Mesenchymal stem cell (in vitro differentiated cells and primary cell): ENCODE data around the gene SBNO2.

Source experiments
- DNase-seq: peaks from one replicate; pipeline ENCODE4 v3.0.0-alpha.2; 2013
- H2AFZ ChIP-seq: one replicate; pipeline ENCODE4 v1.6.1; 2013; ENCODE audit warnings: low read depth, mild to moderate bottlenecking, control low read depth, inconsistent platforms, low read length, moderate library complexity
- H2AK5ac ChIP-seq: 2 replicates; pipeline ENCODE4 v1.6.1; 2013; ENCODE audit warnings: low read length, moderate library complexity, mild to moderate bottlenecking, inconsistent platforms; ENCODE audit not compliant: severe bottlenecking
- H2BK120ac ChIP-seq: one replicate; pipeline ENCODE4 v1.6.1; 2013; ENCODE audit warnings: low read depth, mild to moderate bottlenecking, inconsistent platforms, low read length, moderate library complexity
- H2BK12ac ChIP-seq, 2 experiments: one replicate each; pipeline ENCODE4 v1.6.1; 2013; ENCODE audit warnings: inconsistent platforms in 2 of 2, low read length in 2 of 2, mild to moderate bottlenecking in 2 of 2, moderate library complexity in 2 of 2, control low read depth in 1 of 2
- H2BK15ac ChIP-seq: one replicate; pipeline ENCODE4 v1.6.1; 2013; ENCODE audit warnings: mild to moderate bottlenecking, low read depth, inconsistent platforms; ENCODE audit not compliant: poor library complexity, severe bottlenecking
- H2BK5ac ChIP-seq: 2 replicates; pipeline ENCODE4 v1.6.1; 2013; ENCODE audit warnings: low read depth, mild to moderate bottlenecking, low read length, control low read depth, inconsistent platforms; ENCODE audit not compliant: poor library complexity, severe bottlenecking
- H3K14ac ChIP-seq, 2 experiments: one replicate each; pipeline ENCODE4 v1.6.1; 2013; ENCODE audit warnings: inconsistent platforms in 2 of 2, low read length in 2 of 2, control low read depth in 1 of 2, mild to moderate bottlenecking in 1 of 2, moderate library complexity in 1 of 2
- H3K18ac ChIP-seq, 2 experiments: one replicate each; pipeline ENCODE4 v1.6.1; 2013; ENCODE audit warnings: inconsistent platforms in 2 of 2, low read length in 2 of 2, control low read depth in 1 of 2, low read depth in 1 of 2, mild to moderate bottlenecking in 1 of 2
- H3K23ac ChIP-seq, 2 experiments: one replicate each; pipeline ENCODE4 v1.6.1; 2013; ENCODE audit warnings: inconsistent platforms in 2 of 2, low read length in 2 of 2, mild to moderate bottlenecking in 2 of 2, moderate library complexity in 2 of 2, control low read depth in 1 of 2
- H3K27ac ChIP-seq: 2 replicates; pipeline ENCODE4 v1.5.1; 2013; ENCODE audit warnings: mild to moderate bottlenecking, moderate library complexity, low read length, control low read depth, inconsistent platforms; ENCODE audit not compliant: poor library complexity, severe bottlenecking
- H3K27me3 ChIP-seq, 2 experiments: 2 replicates each; pipeline versions ENCODE4 v1.6.1 to v1.7.0; 2013; ENCODE audit warnings: low read length in 2 of 2, mild to moderate bottlenecking in 2 of 2, moderate library complexity in 2 of 2, control low read depth in 1 of 2, inconsistent platforms in 1 of 2; ENCODE audit not compliant: control insufficient read depth in 1 of 2, insufficient read depth in 1 of 2
- H3K36me3 ChIP-seq, 2 experiments: 2 replicates each; pipeline versions ENCODE4 v1.6.1 to v1.7.0; 2013; ENCODE audit warnings: low read length in 2 of 2, control low read depth in 1 of 2, inconsistent platforms in 1 of 2, low read depth in 1 of 2, mild to moderate bottlenecking in 1 of 2; ENCODE audit not compliant: insufficient read depth in 2 of 2, control insufficient read depth in 1 of 2
- H3K4ac ChIP-seq, 2 experiments: one replicate each; pipeline ENCODE4 v1.6.1; 2013; ENCODE audit warnings: inconsistent platforms in 2 of 2, low read length in 2 of 2, mild to moderate bottlenecking in 2 of 2, moderate library complexity in 2 of 2, control low read depth in 1 of 2, low read depth in 1 of 2
- H3K4me1 ChIP-seq: 2 replicates; pipeline ENCODE4 v1.6.1; 2013; ENCODE audit warnings: low read depth, low read length, control low read depth; ENCODE audit not compliant: control insufficient read depth, insufficient read depth
- H3K4me2 ChIP-seq: 2 replicates; pipeline ENCODE4 v1.6.1; 2013; ENCODE audit warnings: low read length, mild to moderate bottlenecking, inconsistent platforms; ENCODE audit not compliant: poor library complexity, severe bottlenecking
- H3K4me3 ChIP-seq, 2 experiments: 2 replicates each; pipeline versions ENCODE4 v1.5.1 to v1.7.0; 2013; ENCODE audit warnings: low read length in 2 of 2, mild to moderate bottlenecking in 2 of 2, control low read depth in 1 of 2, low read depth in 1 of 2; ENCODE audit not compliant: insufficient read depth in 1 of 2
- H3K79me1 ChIP-seq: replicated peaks from 2 replicates; pipeline ENCODE4 v1.6.1; 2013; ENCODE audit warnings: mild to moderate bottlenecking, control low read depth, low read length, inconsistent platforms; ENCODE audit not compliant: poor library complexity, severe bottlenecking
- H3K9ac ChIP-seq: 2 replicates; pipeline ENCODE4 v1.7.0; 2013; ENCODE audit warnings: mild to moderate bottlenecking, low read length, moderate library complexity
- H3K9me3 ChIP-seq: 2 replicates; pipeline ENCODE4 v1.7.0; 2013; ENCODE audit warnings: mild to moderate bottlenecking, low read length; ENCODE audit not compliant: control insufficient read depth
- H4K8ac ChIP-seq: one replicate; pipeline ENCODE4 v1.6.1; 2013; ENCODE audit warnings: inconsistent platforms, mild to moderate bottlenecking, low read length, moderate library complexity
- H4K91ac ChIP-seq: one replicate; pipeline ENCODE4 v1.6.1; 2013; ENCODE audit warnings: mild to moderate bottlenecking, low read length, inconsistent platforms
- WGBS: methylation state at CpG from one replicate; pipeline ENCODE4 v1.1.7; 2013; ENCODE audit warnings: mixed read lengths; 5-methylcytosine and 5-hydroxymethylcytosine counted together

SBNO2 gene

DNA sequence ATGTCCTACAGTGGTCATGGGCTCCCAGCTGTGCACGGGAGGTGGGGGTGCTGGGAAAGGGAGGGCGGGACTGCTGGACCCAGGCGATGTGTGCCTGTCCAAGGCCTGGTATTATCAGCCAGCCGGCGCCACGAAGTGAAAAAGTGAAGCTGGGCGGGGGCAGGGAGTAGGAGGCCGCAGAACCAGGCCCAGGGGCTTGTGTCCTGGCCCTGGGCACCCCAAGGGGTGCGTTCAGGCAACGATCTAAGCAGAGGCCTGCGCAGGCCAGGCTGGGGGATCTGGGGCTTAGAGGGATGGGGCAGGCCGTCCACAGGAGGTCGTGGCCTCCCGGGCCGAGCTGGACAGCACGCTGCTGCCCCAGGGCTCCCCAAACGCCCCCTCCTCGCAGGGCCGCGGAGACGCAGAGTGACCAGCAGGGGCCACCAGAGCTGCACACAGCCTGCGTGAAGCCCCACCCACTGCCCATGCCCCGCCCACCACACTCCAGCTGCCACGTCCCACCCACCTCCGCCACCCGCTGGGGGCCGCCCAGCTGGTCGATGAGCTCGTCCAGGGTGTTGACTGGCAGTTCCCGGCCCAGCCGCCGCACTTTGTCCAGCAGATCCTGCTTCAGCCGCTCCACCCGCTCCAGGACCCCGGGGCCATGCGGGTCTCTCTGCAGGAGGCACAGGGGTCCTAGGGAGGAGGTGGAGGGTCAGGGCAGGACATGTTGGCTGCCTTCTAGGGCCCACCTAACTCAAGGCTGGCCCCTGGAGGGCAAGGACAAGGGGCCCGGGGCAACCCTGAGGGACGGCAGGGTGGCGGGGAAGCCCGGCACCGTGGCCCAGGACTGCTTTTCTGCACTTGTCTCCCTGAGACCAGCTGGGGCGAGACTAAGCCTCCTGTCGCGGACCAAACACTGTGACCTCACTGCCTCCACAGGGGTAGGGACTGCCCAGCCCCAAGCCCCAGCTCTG is 60.8 kb downstream of the SBNO2 start:
- no peaks in the 10 kb centered on the region for H3K27me3 ChIP-seq
- H3K9ac ChIP-seq, result peak overlapping the region; percentile 64
- H3K4ac ChIP-seq, result peak overlapping the region in 1 of 2 experiments; percentile 54
- H3K9me3 ChIP-seq, result no peaks in the 10 kb centered on the region
- H3K23ac ChIP-seq, result no peak overlapping the region
- H3K4me2 ChIP-seq, result peak overlapping the region; percentile 57
- H3K4me1 ChIP-seq, result peaks cover 23% of the 10 kb centered on the region
- peak overlapping the region; percentile 22 for H4K8ac ChIP-seq
- WGBS, result 36% methylated on average over 42 of the region's 44 CpGs
- peak overlapping the region in 1 of 2 experiments; percentile 76 for H3K14ac ChIP-seq
- H4K91ac ChIP-seq, result peak overlapping the region; percentile 79
- peak overlapping the region; percentile 96 for H2AK5ac ChIP-seq
- H2BK120ac ChIP-seq, result no peak overlapping the region
- H2BK12ac ChIP-seq, result peak overlapping the region in 1 of 2 experiments; percentile 61
- H2BK5ac ChIP-seq, result peak overlapping the region; percentile 20
- peak; percentile 94 for DNase-seq
- no peak overlapping the region for H3K4me3 ChIP-seq
- H2AFZ ChIP-seq, result no peak overlapping the region
- H2BK15ac ChIP-seq, result no peak overlapping the region
- peak overlapping the region; percentile 81 for H3K18ac ChIP-seq
- peaks cover 13% of the 10 kb centered on the region for H3K79me1 ChIP-seq
- H3K36me3 ChIP-seq, result peaks cover 73 to 92% of the 10 kb centered on the region in 2 experiments
- peak overlapping the region; percentile 84 for H3K27ac ChIP-seq

GRCh38 chr19:1112268-1113029 is 61.6 kb downstream of the SBNO2 start:
- no peak overlapping the region for H3K4me3 ChIP-seq
- DNase-seq, result no peak
- WGBS, result 87% methylated on average over 71 of the region's 71 CpGs

GRCh38 chr19:1111641-1112267 is 62.3 kb downstream of the SBNO2 start:
- H3K23ac ChIP-seq, result no peak overlapping the region
- peaks cover 62 to 92% of the 10 kb centered on the region in 2 experiments for H3K36me3 ChIP-seq
- H2BK15ac ChIP-seq, result no peak overlapping the region
- no peak overlapping the region for H3K14ac ChIP-seq
- no peak overlapping the region for H2BK120ac ChIP-seq
- no peak overlapping the region for H3K4me2 ChIP-seq
- no peaks in the 10 kb centered on the region for H3K27me3 ChIP-seq
- no peak overlapping the region for H3K27ac ChIP-seq
- no peak overlapping the region for H2BK5ac ChIP-seq
- peaks cover 27% of the 10 kb centered on the region for H3K4me1 ChIP-seq
- H3K4ac ChIP-seq, result no peak overlapping the region
- H2AK5ac ChIP-seq, result no peak overlapping the region
- no peak overlapping the region for H2BK12ac ChIP-seq
- H4K91ac ChIP-seq, result no peak overlapping the region
- no peak overlapping the region for H3K4me3 ChIP-seq
- no peak for DNase-seq
- 93% methylated on average over 18 of the region's 18 CpGs for WGBS
- H3K9me3 ChIP-seq, result no peaks in the 10 kb centered on the region
- H3K18ac ChIP-seq, result no peak overlapping the region
- H3K79me1 ChIP-seq, result peaks cover 4% of the 10 kb centered on the region
- H2AFZ ChIP-seq, result no peak overlapping the region
- H4K8ac ChIP-seq, result no peak overlapping the region
- H3K9ac ChIP-seq, result no peak overlapping the region

More at GRCh38 chr19:1112268-1113029, 61.6 kb downstream of the SBNO2 start:
- Histone ChIP-seq H4K91ac (peak overlapping the region; percentile 21), H3K4me1 (peaks cover 23% of the 10 kb centered on the region), H2BK15ac (no peak overlapping the region), H3K23ac (no peak overlapping the region), H2AFZ (no peak overlapping the region), H3K18ac (no peak overlapping the region), H2BK120ac (no peak overlapping the region), H3K27ac (no peak overlapping the region), H4K8ac (peak overlapping the region; percentile 22), H3K27me3 (no peaks in the 10 kb centered on the region), H3K4me2 (no peak overlapping the region), H3K79me1 (peaks cover 10% of the 10 kb centered on the region), H3K4ac (no peak overlapping the region), H3K14ac (no peak overlapping the region), H3K9ac (no peak overlapping the region), H2BK5ac (no peak overlapping the region), H3K36me3 (peaks cover 64 to 92% of the 10 kb centered on the region in 2 experiments), H3K9me3 (no peaks in the 10 kb centered on the region), H2BK12ac (peak overlapping the region in 1 of 2 experiments; percentile 44), H2AK5ac (peak overlapping the region; percentile 37)
